NOMO-1 treated with dmso at 0.1 percent for 144 hours (cell line): ENCODE results near the gene ACBD3.

Source experiments
- DNase-seq: peaks from one replicate; lab custom pipeline; 2025; ENCODE audit not compliant: unreplicated experiment; lab: John Stamatoyannopoulos, UW

The ACBD3 gene

GRCh38 chr1:226135059-226135651 is 51.4 kb downstream of the ACBD3 start:
- DNase-seq = no peak

GRCh38 chr1:226134170-226135058 is 52.1 kb downstream of the ACBD3 start:
- DNase-seq = no peak

- no peak for DNase-seq
Measured at GRCh38 chr1:226133504-226134123, 52.9 kb downstream of the ACBD3 start.

- no peak for DNase-seq
Measured at GRCh38 chr1:226132728-226133503, 53.6 kb downstream of the ACBD3 start.

GRCh38 chr1:226131639-226132038 is 54.9 kb downstream of the ACBD3 start:
- no peak for DNase-seq

GRCh38 chr1:226129230-226129629 is 57.3 kb downstream of the ACBD3 start:
- DNase-seq = no peak

- DNase-seq = no peak
Measured at GRCh38 chr1:226128487-226129075, 58.0 kb downstream of the ACBD3 start.

GRCh38 chr1:226126824-226127569 is 59.5 kb downstream of the ACBD3 start:
- no peak for DNase-seq

GRCh38 chr1:226125831-226126230 is 60.7 kb downstream of the ACBD3 start:
- no peak for DNase-seq

- DNase-seq = peak; percentile 54
Measured at GRCh38 chr1:226125097-226125630, 61.4 kb downstream of the ACBD3 start.

GRCh38 chr1:226123591-226124471 is 62.7 kb downstream of the ACBD3 start:
- no peak for DNase-seq

GRCh38 chr1:226123212-226123560 is 63.4 kb downstream of the ACBD3 start:
- DNase-seq = no peak

- DNase-seq = peak; percentile 37
Measured at GRCh38 chr1:226121587-226122400, 64.7 kb downstream of the ACBD3 start.

GRCh38 chr1:226121049-226121586 is 65.4 kb downstream of the ACBD3 start:
- no peak for DNase-seq

GRCh38 chr1:226120398-226120797 is 66.1 kb downstream of the ACBD3 start:
- no peak for DNase-seq

- no peak for DNase-seq
Measured at GRCh38 chr1:226119169-226119568, 67.4 kb downstream of the ACBD3 start.

GRCh38 chr1:226118357-226118756 is 68.2 kb downstream of the ACBD3 start:
- no peak for DNase-seq

- no peak for DNase-seq
Measured at GRCh38 chr1:226117330-226117729, 69.2 kb downstream of the ACBD3 start.
